ENCODE results near the gene NLK.

The NLK gene

GRCh38 chr17:27997522-27997921 is 45.0 kb upstream of the NLK start:
- TF ChIP-seq CTCF (IDR thresholded peaks at IDR 0.05) = no peak

- no peak for TF ChIP-seq CTCF (IDR thresholded peaks at IDR 0.05)
Measured at GRCh38 chr17:28001149-28001548, 41.3 kb upstream of the NLK start.

GRCh38 chr17:28004344-28004743 is 38.1 kb upstream of the NLK start:
- no peak for TF ChIP-seq CTCF (IDR thresholded peaks at IDR 0.05)

- TF ChIP-seq CTCF (IDR thresholded peaks at IDR 0.05) = no peak
Measured at GRCh38 chr17:28008513-28008912, 34.0 kb upstream of the NLK start.

GRCh38 chr17:28010406-28010805 is 32.1 kb upstream of the NLK start:
- TF ChIP-seq CTCF (IDR thresholded peaks at IDR 0.05) = no peak

GRCh38 chr17:28018439-28019070 is 23.9 kb upstream of the NLK start:
- no peak for TF ChIP-seq CTCF (IDR thresholded peaks at IDR 0.05)

GRCh38 chr17:28020515-28020914 is 22.0 kb upstream of the NLK start:
- no peak for TF ChIP-seq CTCF (IDR thresholded peaks at IDR 0.05)

- TF ChIP-seq CTCF (IDR thresholded peaks at IDR 0.05) = no peak
Measured at GRCh38 chr17:28029044-28029443, 13.4 kb upstream of the NLK start.
